ENCODE results near the gene GIPC2. TPM values are rescaled to one million over a fixed set of nuclear protein-coding genes. Genes with fewer than 3 reads are reported as not detected.

The GIPC2 gene
- total RNA-seq, 1 experiment from 2014 or later, result 0.07 TPM

GRCh38 chr1:78145105-78145580 is 99.4 kb downstream of the GIPC2 start:
- H3K4me3 ChIP-seq (replicated peaks in 1 of 2; ENCODE audit: low read depth in 1 of 2, low read length in 2 of 2), result no peak overlapping the region
- intact Hi-C loops (cut with micrococcal nuclease), result loop anchor here (1.0 to 5.0 kb wide), 2 partner anchors 462 to 532 kb away; no protein-coding TSS in a partner anchor
- POLR2A ChIA-PET, result no interaction called here

More at GRCh38 chr1:78145105-78145580, 99.4 kb downstream of the GIPC2 start:
- ChIA-PET RAD21 (ENCODE audit: low non-redundant PET in 1 of 2, low total read pairs in 2 of 2, uncharacterized antibody in 2 of 2, unreplicated experiment in 2 of 2) (no interaction called here), CTCF (interaction anchor here (1.1 to 1.6 kb wide), 4 partner anchors 14 to 463 kb away, joined by 4 to 6 read pairs (median 4); no protein-coding TSS in a partner anchor)
- Histone ChIP-seq H3K4me2 (ENCODE audit: low read length) (no peak overlapping the region), H3K9ac (ENCODE audit: low read length) (no peak overlapping the region), H3K9me3 (ENCODE audit: control insufficient read depth in 1 of 2, insufficient read depth in 1 of 2, low read depth in 1 of 2, low read length in 2 of 2) (no peaks in the 10 kb centered on the region), H3K36me3 (ENCODE audit: control insufficient read depth in 1 of 2, insufficient read depth in 2 of 2, low read length in 2 of 2) (no peaks in the 10 kb centered on the region), H4K20me1 (ENCODE audit: insufficient read depth) (no peaks in the 10 kb centered on the region), H2AFZ (ENCODE audit: low read depth, low read length, poor library complexity, severe bottlenecking) (peak overlapping the region; percentile 79), H3K27me3 (ENCODE audit: insufficient read depth, low read length) (no peaks in the 10 kb centered on the region), H3K4me1 (ENCODE audit: control insufficient read depth in 1 of 2, insufficient read depth in 2 of 2, low read length in 2 of 2) (no peaks in the 10 kb centered on the region), H3K79me2 (ENCODE audit: insufficient read depth, low read length) (no peaks in the 10 kb centered on the region), H3K27ac (ENCODE audit: low read depth, low read length) (no peak overlapping the region), H3K9me2 (ENCODE audit: insufficient read depth) (no peaks in the 10 kb centered on the region)
- BruUV-seq (replicated peaks), result no TSS peak
- DNase-seq (ENCODE audit: low read depth, low spot score) (peak; percentile 56), ATAC-seq (peak; percentile 89)
- peak; percentile 89 for TF ChIP-seq RAD21 (IDR thresholded peaks at IDR 0.05; ENCODE audit: low read depth)
- TF ChIP-seq CBX3 (IDR thresholded peaks at IDR 0.05; ENCODE audit: low read depth), result 0 out of 2 replicates have a peak, but pooled peaks have one; percentile 46
- peak; percentile 83 to 88 (median 85) for TF ChIP-seq CTCF (IDR thresholded peaks at IDR 0.05 in 2 of 3, conservative IDR thresholded peaks at IDR 0.05 in 1 of 3; ENCODE audit: borderline replicate concordance in 1 of 3, insufficient read depth in 1 of 3, low read depth in 2 of 3, low read length in 2 of 3)
- no peak for TF ChIP-seq SIN3A (IDR thresholded peaks at IDR 0.05; ENCODE audit: low read depth)
- no peak for TF ChIP-seq MAX (IDR thresholded peaks at IDR 0.05)
- peak; percentile 10 for TF ChIP-seq YY1 (IDR thresholded peaks at IDR 0.05; ENCODE audit: extremely low read depth, insufficient replicate concordance, low read depth, low read length)

Measured in HCT116 (cell line).